Upper lobe of right lung (tissue), 1 donor: ENCODE measurements around the gene SEMA5B. TPM values are rescaled to one million over a fixed set of nuclear protein-coding genes. Genes with fewer than 3 reads are reported as not detected.

Experiments
- ATAC-seq: fragments of 200-7000 bp; cut with Tn5 transposase; one replicate; pipeline ENCODE4 v1.9.1; 2020; ENCODE audit warnings: mild to moderate bottlenecking, moderate library complexity
- DNase-seq: peaks from one replicate; pipeline ENCODE4 v3.0.0-alpha.2; 2020
- H3K27ac ChIP-seq: fragments of 200-600 bp; one replicate; pipeline ENCODE4 v1.8.0; 2022
- H3K27me3 ChIP-seq: fragments of 200-600 bp; one replicate; pipeline ENCODE4 v1.8.0; 2022; ENCODE audit warnings: mild to moderate bottlenecking
- H3K36me3 ChIP-seq: fragments of 200-600 bp; one replicate; pipeline ENCODE4 v1.8.0; 2022
- H3K4me1 ChIP-seq: fragments of 200-600 bp; one replicate; pipeline ENCODE4 v1.8.0; 2022
- H3K4me3 ChIP-seq: fragments of 200-600 bp; one replicate; pipeline ENCODE4 v1.8.0; 2022; ENCODE audit warnings: mild to moderate bottlenecking
- H3K9me3 ChIP-seq: fragments of 200-600 bp; one replicate; pipeline ENCODE4 v1.8.0; 2022
- CTCF ChIP-seq: fragments of 200-600 bp; IDR thresholded peaks from one replicate; pipeline ENCODE4 v1.8.0; 2022; ENCODE audit warnings: antibody characterized with exemption
- intact Hi-C: fragments of 100-400 bp; cut with DNase I; formaldehyde crosslinking; loops from one replicate; pipeline ENCODE4 v1.11.0; 2022
- total RNA-seq: library from RNA; stranded (reverse); fragmentation: NEBNext Ultra II Directional; extraction: Animal tissue kit (Norgen Biotek cat#: 25700); gene quantifications from one replicate; pipeline ENCODE4 v1.2.1, GENCODE V29; 2021
- donor health status: DM: no; HTN: yes; CAD: no; lungs with severe emphysema.

The SEMA5B gene
- total RNA-seq, 1 donor from 2014 or later = 2.3 TPM

- peak; percentile 11 for TF ChIP-seq CTCF
- ATAC-seq (peak; percentile 73), DNase-seq (no peak)
- Histone ChIP-seq H3K27me3 (peaks cover 26% of the 10 kb centered on the region), H3K9me3 (no peaks in the 10 kb centered on the region), H3K4me3 (peak overlapping the region; percentile 26), H3K27ac (no peak overlapping the region), H3K36me3 (no peaks in the 10 kb centered on the region), H3K4me1 (no peaks in the 10 kb centered on the region)
- intact Hi-C loops = no loop called here
Observed at GRCh38 chr3:122921791-122922651, 105.5 kb downstream of the SEMA5B start.

DNA sequence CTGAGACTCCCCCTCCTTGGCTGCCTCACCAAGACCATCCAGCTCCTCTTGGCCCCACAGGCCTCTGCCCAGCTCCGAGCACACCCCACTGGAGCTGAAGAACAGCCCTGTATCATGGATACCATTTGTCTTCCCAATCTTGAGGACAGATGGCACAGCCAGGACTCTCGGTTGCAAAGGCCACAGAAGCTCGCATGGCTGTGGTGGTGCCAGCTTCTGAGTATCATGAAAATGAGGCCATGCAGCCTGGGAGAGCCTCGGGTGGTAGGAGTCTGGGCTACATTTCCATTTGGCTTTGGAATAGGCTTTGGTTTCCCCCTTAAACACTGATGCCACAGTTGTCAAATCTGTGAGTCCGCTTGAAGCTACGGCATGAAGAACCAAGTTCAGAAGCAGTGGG is 106.6 kb downstream of the SEMA5B start:
- Histone ChIP-seq H3K36me3 (no peaks in the 10 kb centered on the region), H3K4me1 (no peaks in the 10 kb centered on the region), H3K27ac (no peak overlapping the region), H3K9me3 (no peaks in the 10 kb centered on the region), H3K27me3 (peaks cover 26% of the 10 kb centered on the region), H3K4me3 (no peak overlapping the region)
- DNase-seq (no peak), ATAC-seq (no peak)
- intact Hi-C loops = no loop called here
- TF ChIP-seq CTCF = no peak

- Histone ChIP-seq H3K36me3 (no peaks in the 10 kb centered on the region), H3K9me3 (no peaks in the 10 kb centered on the region), H3K27ac (no peak overlapping the region), H3K27me3 (peaks cover 26% of the 10 kb centered on the region), H3K4me1 (no peaks in the 10 kb centered on the region), H3K4me3 (no peak overlapping the region)
- TF ChIP-seq CTCF = no peak
- intact Hi-C loops = no loop called here
- DNase-seq (no peak), ATAC-seq (no peak)
Observed at GRCh38 chr3:122919291-122919610, 108.3 kb downstream of the SEMA5B start.

- H3K36me3 ChIP-seq = no peaks in the 10 kb centered on the region
- TF ChIP-seq CTCF = no peak
- peaks cover 27% of the 10 kb centered on the region for H3K27me3 ChIP-seq
- no peaks in the 10 kb centered on the region for H3K4me1 ChIP-seq
- intact Hi-C loops = no loop called here
- H3K4me3 ChIP-seq = no peak overlapping the region
- no peaks in the 10 kb centered on the region for H3K9me3 ChIP-seq
- H3K27ac ChIP-seq = no peak overlapping the region
- ATAC-seq (no peak), DNase-seq (no peak)
Observed at GRCh38 chr3:122918576-122919290, 108.8 kb downstream of the SEMA5B start.

DNA sequence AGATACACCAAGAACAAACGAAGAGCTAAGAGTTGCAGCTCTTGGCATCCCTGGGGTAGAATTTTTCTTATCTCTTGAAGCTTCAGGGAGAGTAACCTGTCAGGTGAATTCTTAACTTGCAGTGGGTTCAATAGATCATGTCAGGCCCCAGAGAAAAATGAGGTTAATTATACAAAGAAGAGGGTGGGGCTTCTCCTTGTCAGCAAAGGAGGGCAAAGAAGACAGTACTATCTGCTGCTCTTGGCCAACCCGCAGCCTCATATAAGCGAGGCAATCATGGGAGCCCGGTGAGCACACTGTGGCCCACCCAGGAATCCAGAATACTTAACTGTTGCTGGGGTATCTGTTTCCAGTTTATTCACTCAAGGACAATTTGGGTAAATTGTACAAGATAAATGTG is 110.2 kb downstream of the SEMA5B start:
- Histone ChIP-seq H3K27me3 (peaks cover 28% of the 10 kb centered on the region), H3K4me1 (no peaks in the 10 kb centered on the region), H3K4me3 (no peak overlapping the region), H3K36me3 (no peaks in the 10 kb centered on the region), H3K9me3 (no peaks in the 10 kb centered on the region), H3K27ac (no peak overlapping the region)
- DNase-seq (no peak), ATAC-seq (no peak)
- no peak for TF ChIP-seq CTCF
- intact Hi-C loops = no loop called here
